D721Med (cell line): ENCODE data around the gene FAM9A.
"Not testable (repeated sequence)": the region's sequence is repeated elsewhere in the genome, so short reads cannot be mapped to it uniquely, and the experiment has no call there.

Experiments
- DNase-seq: peaks from one replicate; pipeline ENCODE4 v3.0.0; 2011; ENCODE audit warnings: low spot score; ENCODE audit not compliant: insufficient read length
- FAIRE-seq: peaks from 2 replicates; lab custom pipeline; 2011; peaks lifted over from hg19 to GRCh38; lab: Jason Lieb, UNC
- CTCF ChIP-seq: IDR thresholded peaks from 2 replicates; pipeline ENCODE4 v1.5.1; 2012; ENCODE audit warnings: mild to moderate bottlenecking, control low read depth; ENCODE audit not compliant: insufficient read depth; ENCODE audit errors: missing control alignments

The FAM9A gene

GRCh38 chrX:8805974-8806373 lies 4.8 kb upstream of the FAM9A start:
- DNase-seq (no peak), FAIRE-seq (no peak)

GRCh38 chrX:8805046-8805445 lies 3.9 kb upstream of the FAM9A start:
- FAIRE-seq (no peak), DNase-seq (no peak)
- TF ChIP-seq CTCF = no peak

More at GRCh38 chrX:8805974-8806373, 4.8 kb upstream of the FAM9A start:
- no peak for TF ChIP-seq CTCF

GRCh38 chrX:8803326-8803725 lies 2.1 kb upstream of the FAM9A start:
- DNase-seq (no peak), FAIRE-seq (no peak)
- TF ChIP-seq CTCF = no peak

GRCh38 chrX:8800351-8800750 lies 832 bp downstream of the FAM9A start:
- not testable (repeated sequence) for DNase-seq, FAIRE-seq

- FAIRE-seq = not testable (repeated sequence)
Observed at GRCh38 chrX:8799281-8799680, 1.9 kb downstream of the FAM9A start.

GRCh38 chrX:8798702-8799101 lies 2.5 kb downstream of the FAM9A start:
- not testable (repeated sequence) for FAIRE-seq

More at GRCh38 chrX:8799281-8799680, 1.9 kb downstream of the FAM9A start:
- not testable (repeated sequence) for DNase-seq

GRCh38 chrX:8787119-8787518 lies 14.1 kb downstream of the FAM9A start:
- not testable (repeated sequence) for FAIRE-seq, DNase-seq

More at GRCh38 chrX:8798702-8799101, 2.5 kb downstream of the FAM9A start:
- not testable (repeated sequence) for DNase-seq

- TF ChIP-seq CTCF = no peak
- FAIRE-seq (no peak), DNase-seq (no peak)
Observed at GRCh38 chrX:8784162-8784561, 17.0 kb downstream of the FAM9A start.

- no peak for TF ChIP-seq CTCF
- DNase-seq (no peak), FAIRE-seq (no peak)
Observed at GRCh38 chrX:8783714-8784098, 17.5 kb downstream of the FAM9A start.
